ENCODE measurements around the gene LPIN3. TPM values are rescaled to one million over a fixed set of nuclear protein-coding genes. Genes with fewer than 3 reads are reported as not detected.

The LPIN3 gene
- total RNA-seq, 1 experiment from 2014 or later = 27.9 TPM

GRCh38 chr20:41307021-41307420, 33.6 kb upstream of the LPIN3 start:
- peaks cover 44% of the 10 kb centered on the region for H3K79me2 ChIP-seq (ENCODE audit: low read length)
- H3K4me2 ChIP-seq (ENCODE audit: low read length) = no peak overlapping the region
- ChIA-PET CTCF (interaction anchor here (0.9 kb wide), 1 partner anchor 75 kb away, joined by 3 read pairs; no protein-coding TSS in a partner anchor), POLR2A (ENCODE audit: unreplicated experiment) (no interaction called here)
- TF ChIP-seq EZH2phosphoT487 (IDR thresholded peaks at IDR 0.05; ENCODE audit: borderline replicate concordance, low read length) (no peak), EZH2 (IDR thresholded peaks at IDR 0.05; ENCODE audit: low read length, unreplicated experiment) (no peak), CTCF (conservative IDR thresholded peaks at IDR 0.05; ENCODE audit: low read depth, low read length) (no peak)
- no peak overlapping the region for H2AFZ ChIP-seq (ENCODE audit: low read length)
- no peak for DNase-seq
- H3K9me3 ChIP-seq (ENCODE audit: low read length) = no peaks in the 10 kb centered on the region
- no peaks in the 10 kb centered on the region for H3F3A ChIP-seq (ENCODE audit: low read length, unreplicated experiment)
- no peaks in the 10 kb centered on the region for H4K20me1 ChIP-seq (ENCODE audit: low read length)
- peaks cover 10% of the 10 kb centered on the region; the same call in 1 of the 2 replicates for H3K4me1 ChIP-seq (ENCODE audit: insufficient read depth, low read length)
- H3K4me3 ChIP-seq (ENCODE audit: low read length) = no peak overlapping the region
- no peak overlapping the region for H3K9ac ChIP-seq (ENCODE audit: low read length)
- no peak for ATAC-seq
- H3K9me2 ChIP-seq (replicated peaks; ENCODE audit: low read length) = no peaks in the 10 kb centered on the region
- H3K27ac ChIP-seq (ENCODE audit: low read length) = no peak overlapping the region
- BruUV-seq (replicated peaks) = no TSS peak
- H3K36me3 ChIP-seq (ENCODE audit: low read depth, low read length) = 0 out of 2 replicates have a peak, but pooled peaks cover 3% of the 10 kb centered on the region
- intact Hi-C loops (cut with micrococcal nuclease) = no loop called here
- no peaks in the 10 kb centered on the region for H3K27me3 ChIP-seq (ENCODE audit: low read length)

GRCh38 chr20:41308290-41308711, 32.3 kb upstream of the LPIN3 start:
- ATAC-seq = no peak

More at GRCh38 chr20:41308290-41308711, 32.3 kb upstream of the LPIN3 start:
- peaks cover 53% of the 10 kb centered on the region for H3K79me2 ChIP-seq (ENCODE audit: low read length)
- ChIA-PET CTCF (no interaction called here), POLR2A (ENCODE audit: unreplicated experiment) (no interaction called here)
- BruUV-seq (replicated peaks) = no TSS peak
- intact Hi-C loops (cut with micrococcal nuclease) = no loop called here
- no peak for TF ChIP-seq CTCF (conservative IDR thresholded peaks at IDR 0.05; ENCODE audit: low read depth, low read length)
- no peak for TF ChIP-seq EZH2phosphoT487 (IDR thresholded peaks at IDR 0.05; ENCODE audit: borderline replicate concordance, low read length)
- no peak for TF ChIP-seq EZH2 (IDR thresholded peaks at IDR 0.05; ENCODE audit: low read length, unreplicated experiment)
- no peak overlapping the region for H3K4me2 ChIP-seq (ENCODE audit: low read length)
- H3K9ac ChIP-seq (ENCODE audit: low read length) = no peak overlapping the region
- no peaks in the 10 kb centered on the region for H3K9me2 ChIP-seq (replicated peaks; ENCODE audit: low read length)
- peak; percentile 15 for DNase-seq
- H3K27ac ChIP-seq (ENCODE audit: low read length) = no peak overlapping the region
- H3K4me3 ChIP-seq (ENCODE audit: low read length) = no peak overlapping the region
- no peak overlapping the region for H2AFZ ChIP-seq (ENCODE audit: low read length)
- H3K9me3 ChIP-seq (ENCODE audit: low read length) = no peaks in the 10 kb centered on the region
- H3K36me3 ChIP-seq (ENCODE audit: low read depth, low read length) = 0 out of 2 replicates have a peak, but pooled peaks cover 6% of the 10 kb centered on the region
- H3K4me1 ChIP-seq (ENCODE audit: insufficient read depth, low read length) = peaks cover 10% of the 10 kb centered on the region; the same call in 1 of the 2 replicates
- no peaks in the 10 kb centered on the region for H3K27me3 ChIP-seq (ENCODE audit: low read length)
- H4K20me1 ChIP-seq (ENCODE audit: low read length) = no peaks in the 10 kb centered on the region
- no peaks in the 10 kb centered on the region for H3F3A ChIP-seq (ENCODE audit: low read length, unreplicated experiment)

Measured in PC-3 (cell line).